Nephron progenitor cell (in vitro differentiated cells): ENCODE results near the gene ST3GAL4.

Source experiments
- DNase-seq: peaks from one replicate; pipeline ENCODE4 v3.0.0; 2021
- H3K27ac Mint-ChIP-seq: 2 replicates; pipeline ENCODE4 v1.8.0; 2021; ENCODE audit warnings: mild to moderate bottlenecking, moderate library complexity, mixed read lengths
- H3K27me3 Mint-ChIP-seq: 2 replicates; pipeline ENCODE4 v1.8.0; 2021; ENCODE audit warnings: mild to moderate bottlenecking, low read depth, mixed read lengths; ENCODE audit not compliant: poor library complexity
- H3K36me3 Mint-ChIP-seq: 2 replicates; pipeline ENCODE4 v1.8.0; 2021; ENCODE audit warnings: low read depth, mixed read lengths
- H3K4me1 Mint-ChIP-seq: 2 replicates; pipeline ENCODE4 v1.8.0; 2021; ENCODE audit warnings: mixed read lengths
- H3K4me3 Mint-ChIP-seq: 2 replicates; pipeline ENCODE4 v1.8.0; 2021; ENCODE audit warnings: mild to moderate bottlenecking, moderate library complexity, mixed read lengths
- H3K9me3 Mint-ChIP-seq: 2 replicates; pipeline ENCODE4 v1.8.0; 2021; ENCODE audit warnings: mild to moderate bottlenecking, moderate library complexity, mixed read lengths
- CTCF ChIP-seq: fragments of 200-600 bp; sonication (generic); IDR thresholded peaks from 2 replicates; pipeline ENCODE4 v1.5.0; 2021; ENCODE audit warnings: antibody characterized with exemption

The ST3GAL4 gene

GRCh38 chr11:126421271-126421671 is 65.8 kb downstream of the ST3GAL4 start:
- peaks cover 64% of the 10 kb centered on the region for H3K4me1 Mint-ChIP-seq
- no peak for TF ChIP-seq CTCF
- H3K27ac Mint-ChIP-seq: peak overlapping the region; percentile 39
- H3K4me3 Mint-ChIP-seq: no peak overlapping the region
- no peaks in the 10 kb centered on the region for H3K9me3 Mint-ChIP-seq
- H3K27me3 Mint-ChIP-seq: peaks cover 3% of the 10 kb centered on the region
- H3K36me3 Mint-ChIP-seq: peaks cover 11% of the 10 kb centered on the region
- DNase-seq: no peak

GRCh38 chr11:126422446-126422845 is 67.0 kb downstream of the ST3GAL4 start:
- no peaks in the 10 kb centered on the region for H3K9me3 Mint-ChIP-seq
- H3K27ac Mint-ChIP-seq: no peak overlapping the region
- H3K36me3 Mint-ChIP-seq: peaks cover 16% of the 10 kb centered on the region
- H3K27me3 Mint-ChIP-seq: peaks cover 3% of the 10 kb centered on the region
- no peak for DNase-seq
- no peak for TF ChIP-seq CTCF
- no peak overlapping the region for H3K4me3 Mint-ChIP-seq
- H3K4me1 Mint-ChIP-seq: peaks cover 75% of the 10 kb centered on the region

GRCh38 chr11:126423154-126423553 is 67.7 kb downstream of the ST3GAL4 start:
- Mint-ChIP-seq H3K27ac (no peak overlapping the region), H3K36me3 (peaks cover 20% of the 10 kb centered on the region), H3K27me3 (peaks cover 3% of the 10 kb centered on the region), H3K4me3 (no peak overlapping the region), H3K4me1 (peaks cover 82% of the 10 kb centered on the region), H3K9me3 (no peaks in the 10 kb centered on the region)
- no peak for TF ChIP-seq CTCF
- DNase-seq: no peak

- no peak overlapping the region for H3K27ac Mint-ChIP-seq
- H3K4me1 Mint-ChIP-seq: peaks cover 78% of the 10 kb centered on the region
- no peak for TF ChIP-seq CTCF
- H3K27me3 Mint-ChIP-seq: peaks cover 3% of the 10 kb centered on the region
- H3K36me3 Mint-ChIP-seq: peaks cover 20% of the 10 kb centered on the region
- DNase-seq: no peak
- H3K9me3 Mint-ChIP-seq: no peaks in the 10 kb centered on the region
- peak overlapping the region; percentile 43 for H3K4me3 Mint-ChIP-seq
Measured at GRCh38 chr11:126423743-126424142, 68.3 kb downstream of the ST3GAL4 start.

- TF ChIP-seq CTCF: no peak
- Mint-ChIP-seq H3K27ac (peak overlapping the region; percentile 90), H3K4me1 (peaks cover 75% of the 10 kb centered on the region)
Measured at GRCh38 chr11:126424471-126425039, 69.1 kb downstream of the ST3GAL4 start.

GRCh38 chr11:126426106-126426505 is 70.6 kb downstream of the ST3GAL4 start:
- H3K4me1 Mint-ChIP-seq: peaks cover 68% of the 10 kb centered on the region
- no peak overlapping the region for H3K27ac Mint-ChIP-seq
- no peak for DNase-seq
- H3K9me3 Mint-ChIP-seq: no peaks in the 10 kb centered on the region
- no peak for TF ChIP-seq CTCF
- peaks cover 31% of the 10 kb centered on the region for H3K36me3 Mint-ChIP-seq
- no peak overlapping the region for H3K4me3 Mint-ChIP-seq
- peaks cover 6% of the 10 kb centered on the region for H3K27me3 Mint-ChIP-seq

More at GRCh38 chr11:126424471-126425039, 69.1 kb downstream of the ST3GAL4 start:
- no peak overlapping the region for H3K4me3 Mint-ChIP-seq
- no peaks in the 10 kb centered on the region for H3K9me3 Mint-ChIP-seq
- peak; percentile 38 for DNase-seq
- H3K27me3 Mint-ChIP-seq: peaks cover 3% of the 10 kb centered on the region
- H3K36me3 Mint-ChIP-seq: peaks cover 27% of the 10 kb centered on the region
